K562 (cell line): ENCODE measurements around the gene AGO3. TPM values are rescaled to one million over a fixed set of nuclear protein-coding genes. Genes with fewer than 3 reads are reported as not detected.

ENCODE experiments used
- DACH1 ChIP-seq: fragments of 450-650 bp; IDR thresholded peaks from 2 replicates; pipeline ENCODE4 v1.6.1; 2018; ENCODE audit not compliant: partially characterized antibody
- E2F1 ChIP-seq: sonication (generic); formaldehyde crosslinking; IDR thresholded peaks from 2 replicates; pipeline ENCODE4 v1.8.1; 2023; ENCODE audit warnings: mild to moderate bottlenecking, missing genetic modification reagents, moderate library complexity
- ELF1 ChIP-seq: fragments of 200-800 bp; sonication (Bioruptor generic); IDR thresholded peaks from 2 replicates; pipeline ENCODE4 v1.6.1; 2016; ENCODE audit warnings: missing genetic modification characterization, missing compliant biosample characterization
- ETV5 ChIP-seq: sonication (generic); formaldehyde crosslinking; IDR thresholded peaks from 2 replicates; pipeline ENCODE4 v1.4.0; 2020; ENCODE audit warnings: low read depth, mild to moderate bottlenecking, missing genetic modification reagents
- FOS ChIP-seq: IDR thresholded peaks from 3 replicates; pipeline ENCODE4 v1.6.1; 2011; ENCODE audit not compliant: insufficient read length; ENCODE audit errors: extremely low read depth
- FOXK2 ChIP-seq, 2 experiments: fragments of 450-650 bp; IDR thresholded peaks in 1 of 2; conservative IDR thresholded peaks in 1 of 2; 2 replicates each; pipeline ENCODE4 v1.6.1; 2016; ENCODE audit warnings: low read depth in 2 of 2, mild to moderate bottlenecking in 1 of 2
- HDGF ChIP-seq: fragments of 450-650 bp; IDR thresholded peaks from 2 replicates; pipeline ENCODE4 v1.6.1; 2016
- JUN ChIP-seq, 2 experiments: sonication (generic) in 1 of 2; formaldehyde crosslinking in 1 of 2; IDR thresholded peaks; 2 replicates each; pipeline versions ENCODE4 v1.6.1 to v1.8.0; 2012 to 2022; ENCODE audit warnings: borderline replicate concordance in 2 of 2, mild to moderate bottlenecking in 2 of 2, improper control_type of control experiment in 1 of 2, low read depth in 1 of 2, low read length in 1 of 2, missing genetic modification reagents in 1 of 2
- MEF2A ChIP-seq: IDR thresholded peaks from 2 replicates; pipeline ENCODE4 v1.6.1; 2011; ENCODE audit warnings: low read depth, mild to moderate bottlenecking, low read length, moderate library complexity; ENCODE audit not compliant: control insufficient read depth
- MTA1 ChIP-seq: fragments of 450-650 bp; IDR thresholded peaks from 2 replicates; pipeline ENCODE4 v1.6.1; 2017; ENCODE audit warnings: borderline replicate concordance
- PHB ChIP-seq: fragments of 250-450 bp; sonication (Bioruptor Pico); IDR thresholded peaks from 2 replicates; pipeline ENCODE4 v1.5.0; 2021
- PHF21A ChIP-seq: fragments of 450-650 bp; IDR thresholded peaks from 2 replicates; pipeline ENCODE4 v1.6.1; 2017; ENCODE audit warnings: low read depth, borderline replicate concordance
- POLR2AphosphoS5 ChIP-seq: IDR thresholded peaks from 2 replicates; pipeline ENCODE4 v1.6.1; 2011; ENCODE audit warnings: mild to moderate bottlenecking, low read depth, low read length, moderate library complexity; ENCODE audit not compliant: control insufficient read depth, insufficient read depth
- ZBTB5 ChIP-seq: fragments of 450-650 bp; IDR thresholded peaks from 2 replicates; pipeline ENCODE4 v1.6.1; 2017; ENCODE audit warnings: antibody characterized with exemption
- ZNF23 ChIP-seq: fragments of 250-450 bp; sonication (Bioruptor Pico); IDR thresholded peaks from 2 replicates; pipeline ENCODE4 v1.4.0; 2020; ENCODE audit warnings: mild to moderate bottlenecking
- ZNF263 ChIP-seq: sonication (generic); formaldehyde crosslinking; IDR thresholded peaks from 2 replicates; pipeline ENCODE4 v1.8.0; 2022; ENCODE audit warnings: mild to moderate bottlenecking, missing genetic modification reagents, borderline replicate concordance
- ZNF282 ChIP-seq: sonication (generic); formaldehyde crosslinking; IDR thresholded peaks from 2 replicates; pipeline ENCODE4 v1.8.1; 2023; ENCODE audit warnings: missing genetic modification reagents
- ZNF311 ChIP-seq: fragments of 250-450 bp; sonication (Bioruptor Pico); IDR thresholded peaks from 2 replicates; pipeline ENCODE4 v1.4.0; 2020; ENCODE audit warnings: mild to moderate bottlenecking, moderate library complexity
- ZNF407 ChIP-seq: fragments of 450-650 bp; IDR thresholded peaks from 2 replicates; pipeline ENCODE4 v1.6.1; 2016; ENCODE audit warnings: low read depth
- polyA plus RNA-seq, 8 experiments: library from polyadenylated mRNA; depleted of rRNA in 4 of 8; stranded (reverse) in 5 of 8; unstranded in 3 of 8; fragments of >200 nt; fragmentation: Nextera tagmentation in 2 of 8; fragmentation: Illumina TruSeq in 1 of 8; extraction: Ambion mirVana in 2 of 8; extraction: Trizol in 1 of 8; gene quantifications; 2 replicates each; pipeline versions ENCODE4 v1.2.1 to v1.2.3, GENCODE V29; 2011 to 2014; ENCODE audit warnings: inconsistent platforms in 1 of 8, missing spikeins in 1 of 8
- total RNA-seq, 7 experiments: library from RNA; depleted of rRNA in 6 of 7; stranded (reverse); fragments of >200 nt in 6 of 7; fragmentation: Illumina TruSeq in 2 of 7; extraction: Trizol in 2 of 7; gene quantifications; 2 replicates each; pipeline versions ENCODE4 v1.2.1 to v1.2.3, GENCODE V29; 2011 to 2021; ENCODE audit warnings: low replicate concordance in 1 of 7

Gene AGO3
- total and polyA plus RNA-seq, 9 of the 15 experiments (the other 6 are each of a cell fraction or from before 2014, with no cell fraction given), result 4.5 to 41.5 (median 22.7) TPM

- no peak for TF ChIP-seq FOS
- no peak for TF ChIP-seq POLR2AphosphoS5
- no peak for TF ChIP-seq E2F1 (CRISPR knock-in tag)
- no peak for TF ChIP-seq ZNF311
- TF ChIP-seq ZNF263, result no peak
- TF ChIP-seq ETV5 (CRISPR knock-in tag), result no peak
- no peak for TF ChIP-seq ZNF282 (CRISPR knock-in tag)
- no peak for TF ChIP-seq MEF2A
- 0 out of 2 replicates have a peak, but pooled peaks have one; percentile 48 for TF ChIP-seq JUN (IDR thresholded peaks at IDR 0.05; ENCODE audit: borderline replicate concordance, low read depth, low read length)
- TF ChIP-seq JUN (CRISPR knock-in tag; IDR thresholded peaks at IDR 0.05; ENCODE audit: borderline replicate concordance), result no peak
- no peak for TF ChIP-seq FOXK2 (conservative IDR thresholded peaks at IDR 0.05 in 1 of 2, IDR thresholded peaks at IDR 0.05 in 1 of 2; ENCODE audit: low read depth in 2 of 2)
- TF ChIP-seq MTA1, result 0 out of 2 replicates have a peak, but pooled peaks have one; percentile 12
- no peak for TF ChIP-seq ZNF23 (CRISPR knock-in tag)
- no peak for TF ChIP-seq PHB (CRISPR knock-in tag)
- TF ChIP-seq DACH1, result no peak
- peak; percentile 89; the same call in 1 of the 2 replicates for TF ChIP-seq PHF21A
- TF ChIP-seq ZBTB5, result no peak
- TF ChIP-seq HDGF, result no peak
- TF ChIP-seq ZNF407, result no peak
- no peak for TF ChIP-seq ELF1 (tag)
These were observed 36.7 kb upstream of the AGO3 start (continued) for GRCh38 chr1:35894183-35894582.
